ENCODE data around the gene TEDC2.

DNA sequence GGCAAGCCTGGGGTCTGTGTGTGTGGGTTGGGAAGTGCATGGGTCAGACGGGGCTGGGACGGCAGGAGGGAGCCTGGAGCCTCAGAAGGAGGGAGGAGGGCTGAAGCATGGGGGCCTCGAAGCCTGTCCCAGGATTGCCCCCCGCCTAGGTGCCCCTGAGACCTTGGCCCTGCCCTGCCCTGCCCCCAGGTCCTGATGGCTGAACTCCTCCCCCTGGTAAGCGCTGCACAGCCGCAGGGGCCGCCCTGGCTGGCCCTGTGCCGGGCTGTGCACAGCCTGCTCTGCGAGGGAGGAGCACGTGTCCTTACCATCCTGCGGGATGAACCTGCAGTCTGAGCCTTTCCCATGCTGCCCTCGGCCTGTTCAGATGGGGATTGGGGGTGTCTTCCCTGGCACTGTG is 4.4 kb downstream of the TEDC2 start:
- no peak for TF ChIP-seq EZH2 (IDR thresholded peaks at IDR 0.05; ENCODE audit: borderline replicate concordance)
- TF ChIP-seq, protein P1, sequence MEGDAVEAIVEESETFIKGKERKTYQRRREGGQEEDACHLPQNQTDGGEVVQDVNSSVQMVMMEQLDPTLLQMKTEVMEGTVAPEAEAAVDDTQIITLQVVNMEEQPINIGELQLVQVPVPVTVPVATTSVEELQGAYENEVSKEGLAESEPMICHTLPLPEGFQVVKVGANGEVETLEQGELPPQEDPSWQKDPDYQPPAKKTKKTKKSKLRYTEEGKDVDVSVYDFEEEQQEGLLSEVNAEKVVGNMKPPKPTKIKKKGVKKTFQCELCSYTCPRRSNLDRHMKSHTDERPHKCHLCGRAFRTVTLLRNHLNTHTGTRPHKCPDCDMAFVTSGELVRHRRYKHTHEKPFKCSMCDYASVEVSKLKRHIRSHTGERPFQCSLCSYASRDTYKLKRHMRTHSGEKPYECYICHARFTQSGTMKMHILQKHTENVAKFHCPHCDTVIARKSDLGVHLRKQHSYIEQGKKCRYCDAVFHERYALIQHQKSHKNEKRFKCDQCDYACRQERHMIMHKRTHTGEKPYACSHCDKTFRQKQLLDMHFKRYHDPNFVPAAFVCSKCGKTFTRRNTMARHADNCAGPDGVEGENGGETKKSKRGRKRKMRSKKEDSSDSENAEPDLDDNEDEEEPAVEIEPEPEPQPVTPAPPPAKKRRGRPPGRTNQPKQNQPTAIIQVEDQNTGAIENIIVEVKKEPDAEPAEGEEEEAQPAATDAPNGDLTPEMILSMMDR (IDR thresholded peaks at IDR 0.05; ENCODE audit: poor library complexity), result no peak
- no peak for TF ChIP-seq EZH2phosphoT487 (IDR thresholded peaks at IDR 0.05; ENCODE audit: low read depth, severe bottlenecking, unreplicated experiment)

All from hepatocyte (in vitro differentiated cells).